NCI-H524 treated with DMSO at 0.1 percent for 48 hours (cell line): ENCODE results near the gene SATB2.

Experiments
- DNase-seq: peaks from one replicate; lab custom pipeline; 2025; lab: John Stamatoyannopoulos, UW

Gene SATB2

GRCh38 chr2:199465988-199466691 is 8.4 kb upstream of the SATB2 start:
- no peak for DNase-seq

- DNase-seq, result no peak
Observed at GRCh38 chr2:199465390-199465789, 7.7 kb upstream of the SATB2 start.

- no peak for DNase-seq
Observed at GRCh38 chr2:199464606-199465352, 7.0 kb upstream of the SATB2 start.

- no peak for DNase-seq
Observed at GRCh38 chr2:199463708-199464605, 6.2 kb upstream of the SATB2 start.

GRCh38 chr2:199462956-199463692 is 5.4 kb upstream of the SATB2 start:
- no peak for DNase-seq

GRCh38 chr2:199462347-199462955 is 4.7 kb upstream of the SATB2 start:
- no peak for DNase-seq

GRCh38 chr2:199461711-199462346 is 4.1 kb upstream of the SATB2 start:
- no peak for DNase-seq

GRCh38 chr2:199460846-199461710 is 3.3 kb upstream of the SATB2 start:
- DNase-seq, result no peak

GRCh38 chr2:199460101-199460671 is 2.4 kb upstream of the SATB2 start:
- DNase-seq, result no peak

- peak; percentile 73 for DNase-seq
Observed at GRCh38 chr2:199459286-199460100, 1.8 kb upstream of the SATB2 start.

GRCh38 chr2:199458806-199459285 is 1.1 kb upstream of the SATB2 start:
- no peak for DNase-seq

GRCh38 chr2:199458009-199458805 is 468 bp upstream of the SATB2 start:
- DNase-seq, result no peak

GRCh38 chr2:199456383-199457146 is 1.2 kb downstream of the SATB2 start:
- DNase-seq, result no peak

GRCh38 chr2:199455545-199456382 is 2.0 kb downstream of the SATB2 start:
- DNase-seq, result no peak

GRCh38 chr2:199455210-199455544 is 2.6 kb downstream of the SATB2 start:
- DNase-seq, result no peak

- DNase-seq, result no peak
Observed at GRCh38 chr2:199452991-199453379, 4.8 kb downstream of the SATB2 start.
